ENCODE data around the gene RAPGEF2.
"Not testable (repeated sequence)": the region's sequence is repeated elsewhere in the genome, so short reads cannot be mapped to it uniquely, and the experiment has no call there.

The RAPGEF2 gene

GRCh38 chr4:159169404-159170302 is 66.8 kb downstream of the RAPGEF2 start:
- DNase-seq = no peak

GRCh38 chr4:159171287-159171686 is 68.4 kb downstream of the RAPGEF2 start:
- no peak for DNase-seq

DNA sequence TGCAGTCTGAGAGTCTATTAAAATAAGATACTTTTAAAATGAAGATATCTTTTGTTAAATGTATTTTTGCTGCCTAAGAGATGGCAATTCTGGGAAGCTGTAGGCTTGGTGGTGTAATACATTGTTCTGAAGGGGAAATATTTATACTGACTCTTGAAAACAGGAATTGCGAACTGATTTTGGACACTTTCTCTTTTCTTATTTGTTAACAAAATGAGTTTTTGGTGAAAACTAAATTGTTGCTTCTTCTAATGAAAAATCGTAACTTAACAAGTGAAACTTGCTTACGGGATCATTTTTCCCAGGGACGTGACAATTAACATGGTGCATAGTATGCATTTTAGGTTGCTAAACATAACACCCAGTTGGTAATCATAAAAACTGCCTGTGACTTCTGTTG is 71.0 kb downstream of the RAPGEF2 start:
- DNase-seq = no peak

DNA sequence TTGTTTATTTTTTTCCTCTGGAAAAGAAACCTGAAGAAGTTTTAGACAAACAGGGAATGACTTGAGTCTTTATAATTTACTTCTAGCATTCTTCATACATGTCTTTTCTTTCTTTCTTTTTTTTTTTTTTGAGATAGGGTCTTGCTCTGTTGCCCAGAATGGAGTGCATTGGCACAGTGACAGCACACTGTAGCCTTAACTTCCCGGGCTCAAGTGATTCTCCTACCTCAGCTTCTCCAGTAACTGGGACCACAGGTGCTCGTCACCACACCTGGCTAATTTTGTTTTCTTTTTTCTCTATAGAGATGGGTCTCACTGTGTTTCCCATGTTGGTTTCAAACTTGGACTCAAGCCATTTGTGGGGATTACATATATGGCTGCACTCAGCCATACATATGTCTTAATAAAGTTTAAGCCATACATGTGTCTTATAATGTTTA is 71.8 kb downstream of the RAPGEF2 start:
- no peak for DNase-seq

DNA sequence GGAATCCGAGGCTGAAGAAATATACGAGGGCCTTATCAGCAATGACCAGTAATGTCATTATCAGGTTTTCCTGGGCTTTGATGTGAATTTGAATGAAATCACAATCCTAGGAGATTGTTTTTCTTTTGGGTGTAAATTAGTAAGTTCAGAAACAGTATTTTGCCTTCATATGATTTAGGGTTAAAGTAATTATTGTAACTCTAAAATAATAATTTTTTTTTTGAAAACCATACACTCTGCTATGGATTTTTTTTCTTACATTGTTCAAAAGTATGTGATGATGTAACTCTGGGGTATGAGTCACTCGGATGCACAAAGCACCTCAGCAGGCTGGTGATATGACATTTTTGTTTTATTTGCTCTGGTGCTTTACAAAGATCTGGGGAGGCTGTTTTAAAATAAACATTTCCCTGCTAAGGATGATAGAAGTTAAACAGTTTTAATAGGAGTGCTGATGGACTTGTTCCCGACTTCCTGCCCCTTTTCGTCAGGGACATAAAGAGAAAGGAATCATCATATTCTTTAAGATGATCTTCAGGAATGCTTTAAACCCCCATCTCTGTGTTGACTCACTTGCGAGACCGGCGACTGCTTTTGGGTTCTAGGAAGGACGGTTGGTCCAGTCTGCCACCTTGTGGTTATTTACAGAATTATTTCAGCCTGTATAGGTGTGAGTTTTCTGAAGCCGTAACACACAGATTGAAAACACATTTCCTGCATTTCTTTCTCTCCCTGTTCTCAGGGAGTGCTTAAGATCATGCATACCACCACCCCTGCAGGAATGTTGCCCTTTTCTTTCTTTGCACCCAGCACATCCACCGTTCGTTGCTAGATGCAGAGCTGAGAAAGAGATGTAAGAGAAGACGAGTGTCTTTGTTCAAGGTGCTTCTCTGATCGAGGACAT is 72.5 kb downstream of the RAPGEF2 start:
- peak; percentile 41 for DNase-seq

DNA sequence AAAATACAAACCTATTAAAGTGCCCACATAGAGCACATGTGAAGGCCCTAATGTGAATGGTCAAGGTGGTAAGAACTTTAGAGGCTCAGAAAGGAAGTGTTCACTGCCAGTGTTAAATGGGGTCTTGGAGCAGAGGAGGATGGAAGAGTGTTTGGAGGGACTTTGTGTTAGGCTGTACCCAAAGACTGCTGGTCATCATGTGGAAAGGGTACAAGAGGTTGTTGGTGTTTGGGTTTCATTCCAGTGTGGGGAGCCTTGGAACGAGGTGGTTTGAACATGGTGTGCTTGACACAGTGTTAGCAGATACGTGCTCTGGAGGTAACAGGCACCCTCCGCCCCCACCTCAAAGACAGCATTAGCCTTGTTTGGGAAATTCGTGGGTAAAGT is 73.1 kb downstream of the RAPGEF2 start:
- no peak for DNase-seq

- no peak for DNase-seq
Measured at GRCh38 chr4:159177265-159178150, 74.6 kb downstream of the RAPGEF2 start.

- no peak for DNase-seq
Measured at GRCh38 chr4:159178151-159178546, 75.3 kb downstream of the RAPGEF2 start.

DNA sequence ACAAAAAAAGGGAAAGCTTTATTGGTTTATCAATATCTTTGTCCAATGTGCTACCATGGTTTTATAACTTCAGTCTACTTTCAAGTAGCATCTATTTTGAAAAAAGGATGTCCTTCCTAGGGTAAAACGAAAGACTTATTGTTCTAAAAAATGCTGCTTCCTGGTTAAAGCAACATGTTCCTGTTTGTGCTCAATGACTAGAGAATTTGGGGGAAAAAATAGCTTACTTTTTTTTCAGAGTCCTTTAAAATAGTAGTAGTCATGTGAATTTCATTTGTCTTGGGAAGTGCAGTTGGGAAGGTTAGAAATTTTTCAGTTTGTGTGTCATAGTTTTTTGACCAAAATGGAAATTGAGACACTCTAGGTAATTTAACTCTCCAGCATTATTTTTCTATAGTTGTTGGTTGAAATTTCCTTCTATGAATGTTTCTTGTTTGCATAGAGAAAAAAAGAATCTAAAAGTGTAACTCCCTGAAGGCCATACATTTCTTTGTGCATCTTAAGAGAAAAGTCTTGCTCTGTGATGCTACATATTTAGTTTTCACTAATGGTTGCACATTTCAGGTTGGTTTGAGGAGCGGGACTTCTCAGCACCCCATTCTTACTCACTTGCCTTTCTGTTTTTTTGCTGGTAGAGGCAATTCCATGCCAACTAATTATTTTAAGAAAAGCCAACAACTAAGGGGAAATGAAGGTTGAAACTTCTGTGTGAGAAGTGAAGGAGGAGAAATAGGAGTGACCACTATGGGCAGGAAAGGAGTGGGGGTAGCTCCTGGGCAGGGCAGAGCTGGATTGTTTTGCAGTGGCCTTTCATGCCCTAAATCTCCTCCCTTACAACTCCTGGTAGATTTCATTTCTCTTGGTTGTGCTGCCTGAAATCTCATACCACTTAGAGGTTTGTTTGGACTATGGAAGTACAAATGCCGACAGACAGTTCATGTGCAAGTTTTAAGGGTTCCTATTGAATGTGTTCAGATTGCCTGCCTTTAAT is 76.4 kb downstream of the RAPGEF2 start:
- DNase-seq = no peak

- DNase-seq = not testable (repeated sequence)
Measured at GRCh38 chr4:159183885-159184605, 81.2 kb downstream of the RAPGEF2 start.

GRCh38 chr4:159185591-159186023 is 82.7 kb downstream of the RAPGEF2 start:
- DNase-seq = no peak

DNA sequence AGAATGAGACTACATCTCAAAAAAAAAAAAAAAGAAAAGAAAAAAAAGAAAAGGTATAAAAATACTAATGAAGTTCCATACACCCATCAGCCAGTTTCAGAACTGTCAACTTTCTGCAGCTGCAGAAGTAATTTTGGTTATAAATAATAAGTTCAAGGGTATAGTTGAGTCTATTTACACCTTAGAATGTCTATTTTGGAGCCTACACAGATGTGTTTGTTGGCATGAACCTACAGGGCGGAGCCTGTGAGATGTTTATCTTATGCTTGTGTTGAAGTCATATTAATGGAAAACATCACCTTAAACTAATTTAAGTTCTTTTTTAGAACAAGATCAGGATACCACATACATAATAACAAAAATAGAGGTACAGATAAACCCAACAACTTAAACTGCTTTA is 85.8 kb downstream of the RAPGEF2 start:
- no peak for DNase-seq

- DNase-seq = no peak
Measured at GRCh38 chr4:159190651-159191050, 87.8 kb downstream of the RAPGEF2 start.

- no peak for DNase-seq
Measured at GRCh38 chr4:159191989-159192388, 89.1 kb downstream of the RAPGEF2 start.

DNA sequence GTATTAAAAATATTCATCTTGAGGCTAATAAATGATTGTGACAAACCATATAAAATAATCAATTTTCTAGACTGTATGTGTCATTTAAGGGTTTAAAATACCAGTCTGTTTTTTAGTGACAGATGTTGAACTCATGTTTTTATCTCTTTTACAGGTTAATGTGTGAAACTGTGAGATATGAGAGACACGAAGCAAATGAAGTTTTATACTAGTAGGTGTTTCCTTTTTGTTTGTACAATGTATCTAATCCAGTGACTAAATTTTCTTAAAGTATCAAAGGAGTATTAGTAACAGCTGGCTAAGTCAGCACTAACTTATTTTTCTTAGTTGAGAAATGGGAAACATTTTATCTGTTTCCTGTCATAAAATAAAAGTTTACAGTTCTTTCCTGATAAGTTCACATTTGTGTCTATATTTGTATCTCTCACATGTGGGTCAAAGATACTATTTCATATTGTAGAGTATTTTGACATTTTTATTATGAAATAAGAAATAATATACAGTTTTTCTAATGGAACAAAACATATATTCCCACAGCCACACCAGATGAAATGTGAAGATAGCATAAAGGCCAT is 90.3 kb downstream of the RAPGEF2 start:
- DNase-seq = no peak

DNA sequence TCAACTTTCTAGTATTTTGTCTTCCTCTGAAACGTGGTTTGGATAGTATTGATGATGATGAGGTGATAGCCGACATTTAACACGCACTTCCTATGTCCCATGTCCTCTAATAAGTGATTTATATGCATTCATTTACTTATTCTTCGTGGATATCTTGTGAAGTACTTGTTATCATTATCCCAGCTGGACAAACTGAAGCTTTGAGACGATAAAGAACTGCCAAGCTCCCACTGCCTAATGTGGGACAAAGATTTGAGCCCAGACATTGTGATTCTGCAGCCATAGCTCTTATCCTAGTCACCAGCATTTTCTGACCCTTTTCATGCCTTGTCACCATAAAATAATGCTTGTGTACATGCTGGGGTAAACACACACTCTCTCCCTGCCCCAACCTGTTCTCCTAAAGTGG is 92.5 kb downstream of the RAPGEF2 start:
- no peak for DNase-seq

DNA sequence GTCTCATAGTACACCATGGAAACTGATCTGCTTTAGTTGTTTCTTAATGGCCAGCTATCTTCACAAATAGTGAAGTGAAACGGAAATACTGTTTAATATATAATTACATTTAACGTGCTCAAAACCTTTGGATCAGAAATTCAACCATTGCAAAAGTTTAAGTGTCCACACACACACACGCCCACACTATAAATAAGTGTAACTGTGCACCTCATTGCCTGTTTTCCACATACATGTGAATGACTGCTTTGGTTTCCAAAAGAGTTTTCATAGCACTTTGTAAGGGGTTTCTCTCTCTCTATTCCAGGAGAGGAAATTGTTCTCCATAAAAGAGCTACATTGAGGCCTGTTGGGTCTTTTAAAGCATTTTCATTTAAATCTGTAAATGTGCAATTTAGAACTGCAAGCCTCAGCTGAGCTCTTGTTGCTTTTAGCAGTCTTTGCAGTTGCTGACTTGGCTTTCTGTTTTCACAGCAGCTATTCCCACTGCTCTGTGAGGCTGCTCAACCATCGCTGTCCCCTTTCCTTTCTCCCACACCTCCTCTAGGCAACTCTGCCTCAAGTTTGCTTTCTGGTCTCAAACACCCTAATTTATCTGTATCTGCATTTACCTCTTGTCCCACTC is 94.5 kb downstream of the RAPGEF2 start:
- no peak for DNase-seq

GRCh38 chr4:159197885-159198269 is 95.0 kb downstream of the RAPGEF2 start:
- no peak for DNase-seq

DNA sequence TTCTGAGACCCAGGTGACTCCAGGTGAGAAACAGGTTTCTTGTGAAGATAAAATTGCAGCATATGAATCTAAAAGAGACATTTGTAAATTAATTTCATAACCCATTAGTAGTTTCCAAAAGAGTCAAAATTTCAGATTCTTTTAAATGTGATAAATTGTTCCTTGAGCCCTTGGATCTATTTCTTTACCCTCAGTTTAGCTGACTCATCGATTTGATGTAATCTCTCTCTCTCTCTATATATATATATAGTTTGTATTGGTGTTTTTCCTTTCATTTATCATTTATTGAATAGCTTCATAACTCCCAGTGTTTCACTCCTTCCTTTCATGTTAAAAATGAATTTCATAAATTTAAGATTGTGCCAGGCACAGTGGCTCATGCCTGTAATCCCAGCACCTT is 96.9 kb downstream of the RAPGEF2 start:
- no peak for DNase-seq

DNA sequence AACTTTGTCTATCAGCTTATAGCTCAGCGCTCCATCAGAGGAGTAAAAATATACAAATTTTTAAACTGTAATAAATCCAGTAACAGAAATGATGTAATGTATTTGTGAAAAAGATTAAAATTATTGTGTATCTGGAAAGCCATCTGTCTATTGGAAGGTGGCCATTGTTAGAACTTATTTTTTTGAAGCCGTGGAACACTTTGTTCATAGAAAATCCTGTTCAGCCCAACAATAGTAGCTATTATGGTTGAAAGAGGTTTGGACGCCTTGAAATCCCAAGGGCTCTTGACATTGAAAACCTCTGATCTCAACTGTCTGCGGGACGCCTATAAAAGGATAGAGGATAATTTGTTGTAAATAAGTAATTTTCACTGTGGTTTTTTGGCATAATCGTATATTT is 98.3 kb downstream of the RAPGEF2 start:
- no peak for DNase-seq

All from stimulated activated CD4-positive, alpha-beta T cell treated with anti-CD3 and anti-CD28 coated beads, Interleukin-4, amount 100 ng/mL, for 1 hour (primary cell).